Sigmoid colon (tissue), 7 donors: ENCODE data around the gene SLC39A12. TPM values are rescaled to one million over a fixed set of nuclear protein-coding genes. Genes with fewer than 3 reads are reported as not detected.

ENCODE experiments used
- DNase-seq: peaks from one replicate; pipeline ENCODE4 v3.0.0-alpha.2; 2019
- H3K27ac ChIP-seq, 4 donors: fragments of 200-600 bp; sonication (generic); one replicate each; pipeline ENCODE4 v1.5.1; 2016 to 2019; ENCODE audit warnings: mild to moderate bottlenecking in 1 of 4
- H3K27me3 ChIP-seq, 3 donors: fragments of 200-600 bp; sonication (generic); one replicate each; pipeline ENCODE4 v1.5.1; 2019; ENCODE audit warnings: mild to moderate bottlenecking in 1 of 3
- H3K36me3 ChIP-seq, 4 donors: fragments of 200-600 bp; sonication (generic); one replicate each; pipeline ENCODE4 v1.5.1; 2016 to 2019
- H3K4me1 ChIP-seq, 4 donors: fragments of 200-600 bp; sonication (generic); one replicate each; pipeline ENCODE4 v1.5.1; 2017 to 2019
- H3K4me3 ChIP-seq, 4 donors: fragments of 200-600 bp; sonication (generic); one replicate each; pipeline ENCODE4 v1.5.1; 2017 to 2019; ENCODE audit warnings: mild to moderate bottlenecking in 2 of 4, moderate library complexity in 1 of 4
- H3K9me3 ChIP-seq, 4 donors: fragments of 200-600 bp in 3 of 4; sonication (generic) in 3 of 4; one replicate each; pipeline versions ENCODE4 v1.5.1 to v1.6.1; 2013 to 2019
- EP300 ChIP-seq, 4 donors: sonication (generic); formaldehyde crosslinking; IDR thresholded peaks; one replicate each; pipeline ENCODE4 v1.6.1; 2017; ENCODE audit warnings: antibody characterized with exemption in 4 of 4
- POLR2A ChIP-seq, 2 donors: fragments of 450-650 bp; IDR thresholded peaks; one replicate each; pipeline ENCODE4 v1.6.1; 2016; ENCODE audit warnings: antibody characterized with exemption in 2 of 2, mild to moderate bottlenecking in 2 of 2, moderate library complexity in 2 of 2
- POLR2AphosphoS5 ChIP-seq, 4 donors: sonication (generic); formaldehyde crosslinking; IDR thresholded peaks; one replicate each; pipeline ENCODE4 v1.6.1; 2017; ENCODE audit warnings: antibody characterized with exemption in 4 of 4
- WGBS, 2 donors: extraction: QIAGEN DNeasy Blood & Tissue Kit; methylation state at CpG; one replicate each; pipeline ENCODE4 v1.1.7; 2013; 5-methylcytosine and 5-hydroxymethylcytosine counted together
- intact Hi-C: fragments of 100-400 bp; cut with DNase I; formaldehyde crosslinking; loops from one replicate; pipeline ENCODE4 v1.15.1; 2023
- polyA plus RNA-seq, 3 donors: library from polyadenylated mRNA; stranded (reverse); fragments of 200-250 nt; gene quantifications; one replicate each; pipeline ENCODE4 v1.2.3, GENCODE V29; 2013
- total RNA-seq, 4 donors: library from RNA; depleted of rRNA; stranded (reverse); fragments of >200 nt; gene quantifications; one replicate each; pipeline ENCODE4 v1.1.0, GENCODE V29; 2016
- TF ChIP-seq, protein P1 (sequence below), 4 experiments: fragments of 450-650 bp in 3 of 4; fragments of 200-600 bp in 1 of 4; IDR thresholded peaks; one replicate each; pipeline ENCODE4 v1.5.1; 2016 to 2019; ENCODE audit warnings: antibody characterized with exemption in 4 of 4, mild to moderate bottlenecking in 3 of 4, moderate library complexity in 2 of 4
- donor health status: healthy with polysubstance abuse.
- donor health status: Bipolar disorder and iron deficiency.
- donor health status: healthy.

The SLC39A12 gene
- total and polyA plus RNA-seq, 7 donors = 0.14 to 0.16 TPM; not detected in 5

- no peaks in the 10 kb centered on the region for H3K27me3 ChIP-seq
- no peak overlapping the region for H3K4me3 ChIP-seq
- no peaks in the 10 kb centered on the region for H3K4me1 ChIP-seq
- no peak for DNase-seq
- no peaks in the 10 kb centered on the region for H3K36me3 ChIP-seq
- TF ChIP-seq, protein P1, sequence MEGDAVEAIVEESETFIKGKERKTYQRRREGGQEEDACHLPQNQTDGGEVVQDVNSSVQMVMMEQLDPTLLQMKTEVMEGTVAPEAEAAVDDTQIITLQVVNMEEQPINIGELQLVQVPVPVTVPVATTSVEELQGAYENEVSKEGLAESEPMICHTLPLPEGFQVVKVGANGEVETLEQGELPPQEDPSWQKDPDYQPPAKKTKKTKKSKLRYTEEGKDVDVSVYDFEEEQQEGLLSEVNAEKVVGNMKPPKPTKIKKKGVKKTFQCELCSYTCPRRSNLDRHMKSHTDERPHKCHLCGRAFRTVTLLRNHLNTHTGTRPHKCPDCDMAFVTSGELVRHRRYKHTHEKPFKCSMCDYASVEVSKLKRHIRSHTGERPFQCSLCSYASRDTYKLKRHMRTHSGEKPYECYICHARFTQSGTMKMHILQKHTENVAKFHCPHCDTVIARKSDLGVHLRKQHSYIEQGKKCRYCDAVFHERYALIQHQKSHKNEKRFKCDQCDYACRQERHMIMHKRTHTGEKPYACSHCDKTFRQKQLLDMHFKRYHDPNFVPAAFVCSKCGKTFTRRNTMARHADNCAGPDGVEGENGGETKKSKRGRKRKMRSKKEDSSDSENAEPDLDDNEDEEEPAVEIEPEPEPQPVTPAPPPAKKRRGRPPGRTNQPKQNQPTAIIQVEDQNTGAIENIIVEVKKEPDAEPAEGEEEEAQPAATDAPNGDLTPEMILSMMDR (IDR thresholded peaks at IDR 0.05) = no peak
- no peak for TF ChIP-seq POLR2A (IDR thresholded peaks at IDR 0.05)
- TF ChIP-seq POLR2AphosphoS5 (IDR thresholded peaks at IDR 0.05) = no peak
- TF ChIP-seq EP300 (IDR thresholded peaks at IDR 0.05) = no peak
- intact Hi-C loops = no loop called here
- H3K9me3 ChIP-seq = peaks cover 3 to 8% (median 5%) of the 10 kb centered on the region in 4 donors
- 0% methylated on average over 2 of the region's 2 CpGs for WGBS, 2 donors
- H3K27ac ChIP-seq = no peak overlapping the region
Measured at GRCh38 chr10:18021725-18022480, 70.2 kb downstream of the SLC39A12 start.

GRCh38 chr10:18043148-18044006, 91.7 kb downstream of the SLC39A12 start:
- TF ChIP-seq EP300 (IDR thresholded peaks at IDR 0.05) (no peak), POLR2A (IDR thresholded peaks at IDR 0.05) (no peak), POLR2AphosphoS5 (IDR thresholded peaks at IDR 0.05) (no peak)
- TF ChIP-seq, protein P1 (IDR thresholded peaks at IDR 0.05) = no peak
- H3K9me3 ChIP-seq = no peaks in the 10 kb centered on the region
- H3K27ac ChIP-seq = no peak overlapping the region
- no peaks in the 10 kb centered on the region for H3K36me3 ChIP-seq
- no peak overlapping the region for H3K4me3 ChIP-seq
- no peak for DNase-seq
- no peaks in the 10 kb centered on the region for H3K27me3 ChIP-seq
- peaks cover 0 to 13% (median 8%) of the 10 kb centered on the region in 4 donors for H3K4me1 ChIP-seq
- WGBS, 2 donors = 61 to 76% methylated on average over 4 of the region's 4 CpGs
- intact Hi-C loops = no loop called here

DNA sequence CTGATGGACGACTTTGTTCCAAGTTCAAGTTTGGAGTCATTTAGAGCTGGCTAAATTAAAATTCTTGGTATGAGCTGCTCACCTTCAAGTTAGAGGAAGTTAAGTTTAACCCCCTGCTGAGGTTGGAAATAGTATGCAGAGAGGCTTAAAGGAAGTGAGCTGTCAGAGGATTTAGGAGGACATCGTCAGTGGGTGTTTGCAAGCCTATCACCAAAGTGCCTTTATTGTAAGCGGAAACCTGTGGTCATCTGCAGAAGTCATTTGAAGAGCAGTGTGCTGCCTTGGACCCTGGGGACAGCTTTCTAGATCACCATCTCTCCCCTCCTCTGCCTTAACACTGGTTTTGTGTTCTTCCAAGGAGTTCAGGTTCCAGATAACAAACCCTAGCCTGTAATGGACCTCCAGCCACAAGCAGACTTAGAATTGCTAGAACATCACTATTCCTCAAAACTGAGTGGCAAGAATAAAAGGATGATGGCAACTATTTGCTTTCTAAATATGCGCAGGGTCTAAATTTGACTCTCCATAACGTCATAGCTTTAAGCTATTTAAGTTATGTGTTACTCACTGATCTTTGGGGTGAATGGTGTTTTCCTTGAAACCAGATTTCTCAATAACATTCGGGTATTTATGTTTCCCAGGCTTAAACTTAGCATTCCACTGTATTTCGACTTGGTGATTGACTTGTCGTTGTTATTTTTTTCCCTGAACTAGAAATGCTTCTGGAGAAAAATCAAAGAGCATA, 93.4 kb downstream of the SLC39A12 start:
- TF ChIP-seq POLR2AphosphoS5 (IDR thresholded peaks at IDR 0.05) (no peak), EP300 (IDR thresholded peaks at IDR 0.05) (no peak), POLR2A (IDR thresholded peaks at IDR 0.05) (no peak)
- TF ChIP-seq, protein P1 (IDR thresholded peaks at IDR 0.05) = no peak
- intact Hi-C loops = no loop called here
- no peak overlapping the region for H3K27ac ChIP-seq
- WGBS, 2 donors = 74 to 86% methylated on average over 8 of the region's 8 CpGs
- peaks cover 0 to 13% (median 8%) of the 10 kb centered on the region in 4 donors for H3K4me1 ChIP-seq
- no peak for DNase-seq
- no peaks in the 10 kb centered on the region for H3K9me3 ChIP-seq
- H3K27me3 ChIP-seq = no peaks in the 10 kb centered on the region
- H3K36me3 ChIP-seq = no peaks in the 10 kb centered on the region
- no peak overlapping the region for H3K4me3 ChIP-seq

- DNase-seq = no peak
- H3K4me3 ChIP-seq = no peak overlapping the region
- no peaks in the 10 kb centered on the region for H3K36me3 ChIP-seq
- H3K27ac ChIP-seq = no peak overlapping the region
- 19 to 41% methylated on average over 1 of the region's 1 CpG for WGBS, 2 donors
- H3K4me1 ChIP-seq = peaks cover 0 to 17% (median 8%) of the 10 kb centered on the region in 4 donors
- intact Hi-C loops = loop anchor here (5.0 kb wide), 1 partner anchor 86 kb away; the partner anchor contains the start of gene CACNB2
- H3K9me3 ChIP-seq = no peaks in the 10 kb centered on the region
- no peaks in the 10 kb centered on the region for H3K27me3 ChIP-seq
- TF ChIP-seq EP300 (IDR thresholded peaks at IDR 0.05) (no peak), POLR2AphosphoS5 (IDR thresholded peaks at IDR 0.05) (no peak), POLR2A (IDR thresholded peaks at IDR 0.05) (no peak)
- TF ChIP-seq, protein P1 (IDR thresholded peaks at IDR 0.05) = no peak
Measured at GRCh38 chr10:18056583-18056982, 104.9 kb downstream of the SLC39A12 start.
